Epidermal melanocyte (primary cell): ENCODE measurements around the gene USP7.
"Not testable (repeated sequence)": the region's sequence is repeated elsewhere in the genome, so short reads cannot be mapped to it uniquely, and the experiment has no call there.

Source experiments
- DNase-seq: peaks from one replicate; pipeline ENCODE4 v3.0.0; 2011; ENCODE audit warnings: low spot score; ENCODE audit not compliant: insufficient read length

USP7 gene

DNA sequence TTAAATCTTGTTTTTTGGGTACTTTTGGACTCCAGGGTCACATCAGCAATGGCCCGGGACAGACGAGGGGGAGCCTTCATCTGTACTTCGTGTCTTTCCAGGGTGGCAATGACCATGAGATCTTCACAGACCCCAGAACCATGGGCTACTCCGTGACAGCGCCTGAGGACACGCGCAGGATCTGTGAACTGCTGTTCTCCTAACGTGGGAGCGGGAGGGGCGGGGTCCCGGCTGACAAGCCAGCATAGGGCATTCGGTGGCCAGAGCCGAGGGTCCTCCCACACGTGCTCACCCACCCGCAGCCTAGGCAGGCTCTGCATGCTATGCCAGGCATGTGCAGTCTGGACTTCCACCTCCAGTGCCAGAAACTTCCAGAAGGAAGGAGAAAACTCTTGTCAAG lies 116.1 kb downstream of the USP7 start:
- no peak for DNase-seq

GRCh38 chr16:8847145-8847544 lies 116.6 kb downstream of the USP7 start:
- DNase-seq: no peak

DNA sequence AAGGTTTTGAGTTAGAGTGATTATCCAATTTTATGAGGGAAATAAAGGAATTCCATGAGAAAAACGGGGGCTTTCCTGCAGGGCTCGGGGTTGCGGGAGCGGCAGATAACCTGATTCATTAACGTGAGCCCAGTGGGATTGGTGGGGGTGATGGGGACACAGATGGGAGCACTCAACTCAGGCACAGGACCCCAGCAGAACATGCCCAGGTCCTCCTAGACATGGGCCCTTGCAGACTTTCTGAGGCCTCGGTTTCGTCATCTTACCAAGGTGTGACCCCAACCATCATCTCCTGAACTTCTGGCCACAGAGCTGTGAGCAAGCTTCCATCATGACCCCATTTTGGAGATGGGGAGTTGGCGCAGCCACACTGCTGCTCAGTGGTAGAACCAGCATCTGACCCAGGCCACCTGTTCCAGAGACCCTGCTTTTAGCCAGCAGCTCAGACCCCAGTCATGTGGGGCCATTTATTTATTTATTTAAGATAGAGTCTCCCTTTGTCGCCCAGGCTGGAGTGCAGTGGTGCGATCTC lies 117.2 kb downstream of the USP7 start:
- no peak for DNase-seq

DNA sequence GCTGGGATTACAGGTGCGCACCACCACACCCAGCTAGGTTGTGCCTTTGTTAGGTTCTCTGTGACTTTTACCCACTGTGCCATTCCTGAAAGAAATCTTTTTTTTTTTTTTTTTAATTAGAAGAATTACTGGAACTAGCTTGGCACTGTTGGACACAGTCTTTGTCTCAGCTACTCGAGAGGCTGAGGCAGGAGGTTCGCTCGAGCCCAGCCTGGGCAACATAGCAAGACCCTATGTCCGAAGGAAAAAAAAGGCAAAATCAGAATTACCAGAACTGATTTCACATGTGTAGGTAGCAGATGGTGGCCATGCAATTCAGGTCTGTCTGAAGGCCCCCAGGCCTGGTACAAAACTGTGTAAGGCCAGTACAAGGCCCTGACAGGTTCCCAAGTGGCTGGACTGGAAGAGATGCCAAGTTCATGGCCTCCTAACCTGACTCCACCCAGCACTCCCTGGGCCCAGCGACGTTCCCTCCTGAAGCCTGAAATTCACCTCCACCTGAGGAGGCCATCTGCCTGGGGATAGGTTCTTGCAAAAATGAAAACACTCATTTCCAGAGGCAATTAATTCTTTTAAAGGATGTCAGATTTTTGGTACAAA lies 117.9 kb downstream of the USP7 start:
- DNase-seq: no peak

GRCh38 chr16:8843296-8843695 lies 120.4 kb downstream of the USP7 start:
- not testable (repeated sequence) for DNase-seq
